Neural progenitor cell (in vitro differentiated cells): Measurements from ENCODE around the gene LY6G5C. TPM values are rescaled to one million over a fixed set of nuclear protein-coding genes. Genes with fewer than 3 reads are reported as not detected.
A peak's percentile ranks its signal among the peaks of the same experiment; 100 is the strongest.

ENCODE experiments used
- DNase-seq: peaks from one replicate; pipeline ENCODE4 v3.0.0-alpha.2; 2016; ENCODE audit warnings: low spot score
- H2AFZ ChIP-seq: fragments of 200-600 bp; sonication (generic); replicated peaks from 2 replicates; pipeline ENCODE4 v1.6.1; 2016; ENCODE audit warnings: antibody characterized with exemption
- H3F3A ChIP-seq: fragments of 200-600 bp; sonication (generic); 2 replicates; pipeline ENCODE4 v1.6.1; 2016; ENCODE audit warnings: antibody characterized with exemption, low read depth
- H3K27ac ChIP-seq: fragments of 200-600 bp; sonication (generic); 2 replicates; pipeline ENCODE4 v1.5.1; 2016; ENCODE audit warnings: mild to moderate bottlenecking
- H3K27me3 ChIP-seq: fragments of 200-600 bp; sonication (generic); 2 replicates; pipeline ENCODE4 v1.6.1; 2016; ENCODE audit warnings: mild to moderate bottlenecking, moderate library complexity
- H3K36me3 ChIP-seq: fragments of 200-600 bp; sonication (generic); 2 replicates; pipeline ENCODE4 v1.5.1; 2016
- H3K4me1 ChIP-seq: fragments of 200-600 bp; sonication (generic); 2 replicates; pipeline ENCODE4 v1.6.1; 2016; ENCODE audit warnings: mixed run types
- H3K4me2 ChIP-seq: fragments of 200-600 bp; sonication (generic); 2 replicates; pipeline ENCODE4 v1.6.1; 2016
- H3K4me3 ChIP-seq: fragments of 200-600 bp; sonication (generic); 2 replicates; pipeline ENCODE4 v1.5.1; 2016
- H3K79me2 ChIP-seq: fragments of 200-600 bp; sonication (generic); 2 replicates; pipeline ENCODE4 v1.6.1; 2016; ENCODE audit warnings: low read depth
- H3K9ac ChIP-seq: fragments of 200-600 bp; sonication (generic); 2 replicates; pipeline ENCODE4 v1.6.1; 2016
- H3K9me3 ChIP-seq: fragments of 200-600 bp; sonication (generic); 2 replicates; pipeline ENCODE4 v1.5.1; 2016; ENCODE audit warnings: low read depth
- H4K20me1 ChIP-seq: fragments of 200-600 bp; sonication (generic); 2 replicates; pipeline ENCODE4 v1.6.1; 2016; ENCODE audit warnings: low read depth
- H3K27ac Mint-ChIP-seq: 3 replicates; pipeline ENCODE4 v1.8.0; 2021; ENCODE audit warnings: mixed read lengths
- H3K27me3 Mint-ChIP-seq: 2 replicates; pipeline ENCODE4 v1.8.0; 2022; ENCODE audit warnings: low read depth, mild to moderate bottlenecking, inconsistent platforms, moderate library complexity, mixed read lengths; ENCODE audit not compliant: insufficient read depth
- H3K36me3 Mint-ChIP-seq: 3 replicates; pipeline ENCODE4 v1.8.0; 2021; ENCODE audit warnings: mixed read lengths
- H3K4me1 Mint-ChIP-seq: 3 replicates; pipeline ENCODE4 v1.8.0; 2021; ENCODE audit warnings: mixed read lengths
- H3K4me3 Mint-ChIP-seq: 3 replicates; pipeline ENCODE4 v1.8.0; 2021; ENCODE audit warnings: mild to moderate bottlenecking, moderate library complexity, mixed read lengths
- H3K9me3 Mint-ChIP-seq: 3 replicates; pipeline ENCODE4 v1.8.0; 2020; ENCODE audit warnings: mixed read lengths
- EZH2 ChIP-seq: fragments of 200-600 bp; sonication (generic); IDR thresholded peaks from 2 replicates; pipeline ENCODE4 v1.6.1; 2017; ENCODE audit warnings: antibody characterized with exemption, mild to moderate bottlenecking, moderate library complexity
- EZH2phosphoT487 ChIP-seq: fragments of 200-600 bp; sonication (generic); IDR thresholded peaks from 2 replicates; pipeline ENCODE4 v1.6.1; 2017; ENCODE audit warnings: antibody characterized with exemption
- total RNA-seq: library from RNA; depleted of rRNA; stranded (reverse); fragments of >200 nt; gene quantifications from 2 replicates; pipeline ENCODE4 v1.2.3, GENCODE V29; 2015; ENCODE audit warnings: low replicate concordance
- TF ChIP-seq, protein P1 (sequence below): fragments of 200-600 bp; sonication (generic); IDR thresholded peaks from 2 replicates; pipeline ENCODE4 v1.5.1; 2017; ENCODE audit warnings: antibody characterized with exemption, mild to moderate bottlenecking

Gene LY6G5C
- total RNA-seq, 1 donor from 2014 or later: not detected

DNA sequence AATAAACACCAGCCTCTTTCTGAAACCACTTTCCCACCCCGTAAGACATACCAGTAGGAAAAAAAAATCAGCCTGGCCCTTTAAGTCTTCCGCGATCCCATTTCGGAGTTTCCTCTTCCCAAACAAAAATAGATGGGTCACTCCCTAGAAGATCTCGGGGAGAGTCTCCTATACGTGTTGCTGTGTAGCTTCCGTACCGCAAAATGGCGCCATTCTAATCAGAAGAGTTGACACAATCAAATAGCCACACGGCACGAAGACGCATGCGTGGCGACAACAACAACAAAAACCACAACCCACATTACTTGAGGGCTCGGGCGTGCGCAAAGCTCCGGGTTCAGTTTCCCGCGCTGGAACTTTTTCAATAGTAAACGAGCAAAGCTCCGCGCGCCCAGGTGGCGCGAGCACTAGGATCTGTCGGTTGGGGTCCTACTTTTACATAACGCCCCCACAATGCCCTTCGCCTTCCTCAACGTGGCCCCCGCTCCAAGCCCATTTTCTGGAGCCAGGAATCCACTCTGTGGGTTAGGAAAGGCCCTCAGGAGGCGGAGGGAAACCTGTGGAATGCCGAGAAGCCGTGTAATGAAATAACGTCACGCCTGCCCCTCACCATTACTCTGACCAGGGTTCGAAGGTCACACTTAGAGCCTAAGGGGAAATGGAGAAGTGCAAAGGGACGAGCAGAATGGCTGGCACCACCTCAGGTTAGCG lies 15.9 kb downstream of the LY6G5C start, which contains the start of gene GPANK1:
Gene GPANK1, minus strand, starts transcription at position 208 of the 711 bp plus-strand sequence. CDS start 519 bp downstream, outside the sequence.
- TF ChIP-seq, protein P1, sequence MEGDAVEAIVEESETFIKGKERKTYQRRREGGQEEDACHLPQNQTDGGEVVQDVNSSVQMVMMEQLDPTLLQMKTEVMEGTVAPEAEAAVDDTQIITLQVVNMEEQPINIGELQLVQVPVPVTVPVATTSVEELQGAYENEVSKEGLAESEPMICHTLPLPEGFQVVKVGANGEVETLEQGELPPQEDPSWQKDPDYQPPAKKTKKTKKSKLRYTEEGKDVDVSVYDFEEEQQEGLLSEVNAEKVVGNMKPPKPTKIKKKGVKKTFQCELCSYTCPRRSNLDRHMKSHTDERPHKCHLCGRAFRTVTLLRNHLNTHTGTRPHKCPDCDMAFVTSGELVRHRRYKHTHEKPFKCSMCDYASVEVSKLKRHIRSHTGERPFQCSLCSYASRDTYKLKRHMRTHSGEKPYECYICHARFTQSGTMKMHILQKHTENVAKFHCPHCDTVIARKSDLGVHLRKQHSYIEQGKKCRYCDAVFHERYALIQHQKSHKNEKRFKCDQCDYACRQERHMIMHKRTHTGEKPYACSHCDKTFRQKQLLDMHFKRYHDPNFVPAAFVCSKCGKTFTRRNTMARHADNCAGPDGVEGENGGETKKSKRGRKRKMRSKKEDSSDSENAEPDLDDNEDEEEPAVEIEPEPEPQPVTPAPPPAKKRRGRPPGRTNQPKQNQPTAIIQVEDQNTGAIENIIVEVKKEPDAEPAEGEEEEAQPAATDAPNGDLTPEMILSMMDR: no peak
- TF ChIP-seq EZH2phosphoT487 (no peak), EZH2 (no peak)
- Histone ChIP-seq H3K36me3 (no peaks in the 10 kb centered on the region), H3K27me3 (no peaks in the 10 kb centered on the region), H2AFZ (peak within 1 kb of the TSS; percentile 88), H3K27ac (peak within 1 kb of the TSS; percentile 93), H3K4me3 (peak within 1 kb of the TSS; percentile 90), H3K9me3 (no peaks in the 10 kb centered on the region), H3F3A (peaks cover 38% of the 10 kb centered on the region), H3K79me2 (peaks cover 63% of the 10 kb centered on the region), H4K20me1 (peaks cover 3% of the 10 kb centered on the region), H3K9ac (peak within 1 kb of the TSS; percentile 54), H3K4me2 (peak within 1 kb of the TSS; percentile 85), H3K4me1 (peaks cover 20% of the 10 kb centered on the region)
- H3K36me3 Mint-ChIP-seq: peaks cover 18% of the 10 kb centered on the region
- no peaks in the 10 kb centered on the region for H3K9me3 Mint-ChIP-seq
- peak; percentile 90 for DNase-seq
- H3K4me3 Mint-ChIP-seq: peak within 1 kb of the TSS; percentile 97
- H3K4me1 Mint-ChIP-seq: peaks cover 44% of the 10 kb centered on the region
- H3K27ac Mint-ChIP-seq: peak within 1 kb of the TSS; percentile 97
- H3K27me3 Mint-ChIP-seq: peaks cover 5% of the 10 kb centered on the region

DNA sequence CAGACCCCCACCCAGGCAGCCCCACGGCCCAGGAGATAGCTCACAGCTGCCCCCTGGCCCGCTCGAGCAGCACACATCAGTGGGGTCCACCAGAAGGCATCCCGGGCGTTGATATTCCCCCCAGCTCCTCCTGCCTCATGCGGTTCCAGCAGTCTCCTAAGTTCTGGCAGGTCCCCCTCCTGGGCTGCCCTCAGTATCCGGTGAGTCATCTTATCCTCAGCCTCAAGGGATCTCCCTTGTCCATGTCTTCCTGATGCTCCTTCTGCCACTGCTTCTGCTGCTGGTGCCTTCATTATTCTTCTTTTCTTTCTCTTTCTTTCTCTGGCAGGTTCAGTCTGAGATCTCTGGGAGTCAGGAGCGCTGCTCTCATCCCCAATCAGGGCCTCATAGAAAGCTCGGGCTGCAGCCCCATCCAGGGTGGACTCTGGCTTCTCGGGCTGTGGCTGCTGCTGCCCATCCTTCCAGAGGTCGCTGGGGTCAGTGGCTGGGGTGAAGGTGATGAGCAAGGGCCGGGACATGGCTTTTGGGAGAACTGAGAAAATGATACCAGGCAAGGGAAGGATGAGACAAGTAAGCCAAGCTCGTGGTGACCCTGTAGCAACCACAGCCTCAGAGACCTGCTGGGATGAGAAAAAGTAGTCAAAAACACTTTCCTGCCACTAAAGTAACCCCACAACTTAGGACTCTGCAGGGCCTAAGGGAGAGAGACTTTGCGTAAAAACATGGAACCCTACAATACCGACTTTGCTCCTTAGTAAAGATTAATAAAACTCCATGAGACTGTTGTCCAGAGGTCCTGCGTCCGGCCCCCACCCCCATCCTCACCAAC lies 16.7 kb downstream of the LY6G5C start:
- Mint-ChIP-seq H3K27ac (peak overlapping the region; percentile 97), H3K4me1 (peaks cover 51% of the 10 kb centered on the region), H3K36me3 (peaks cover 18% of the 10 kb centered on the region), H3K4me3 (peak overlapping the region; percentile 97), H3K9me3 (no peaks in the 10 kb centered on the region), H3K27me3 (peaks cover 5% of the 10 kb centered on the region)
- TF ChIP-seq, protein P1: no peak
- Histone ChIP-seq H3K27me3 (no peaks in the 10 kb centered on the region), H3K4me3 (peak overlapping the region; percentile 90), H3K4me1 (peaks cover 27% of the 10 kb centered on the region), H4K20me1 (peaks cover 10% of the 10 kb centered on the region), H3F3A (peaks cover 38% of the 10 kb centered on the region), H2AFZ (peak overlapping the region; percentile 88), H3K9me3 (no peaks in the 10 kb centered on the region), H3K27ac (peak overlapping the region; percentile 93), H3K36me3 (no peaks in the 10 kb centered on the region), H3K9ac (peak overlapping the region; percentile 54), H3K4me2 (peak overlapping the region; percentile 85), H3K79me2 (peaks cover 70% of the 10 kb centered on the region)
- DNase-seq: no peak

DNA sequence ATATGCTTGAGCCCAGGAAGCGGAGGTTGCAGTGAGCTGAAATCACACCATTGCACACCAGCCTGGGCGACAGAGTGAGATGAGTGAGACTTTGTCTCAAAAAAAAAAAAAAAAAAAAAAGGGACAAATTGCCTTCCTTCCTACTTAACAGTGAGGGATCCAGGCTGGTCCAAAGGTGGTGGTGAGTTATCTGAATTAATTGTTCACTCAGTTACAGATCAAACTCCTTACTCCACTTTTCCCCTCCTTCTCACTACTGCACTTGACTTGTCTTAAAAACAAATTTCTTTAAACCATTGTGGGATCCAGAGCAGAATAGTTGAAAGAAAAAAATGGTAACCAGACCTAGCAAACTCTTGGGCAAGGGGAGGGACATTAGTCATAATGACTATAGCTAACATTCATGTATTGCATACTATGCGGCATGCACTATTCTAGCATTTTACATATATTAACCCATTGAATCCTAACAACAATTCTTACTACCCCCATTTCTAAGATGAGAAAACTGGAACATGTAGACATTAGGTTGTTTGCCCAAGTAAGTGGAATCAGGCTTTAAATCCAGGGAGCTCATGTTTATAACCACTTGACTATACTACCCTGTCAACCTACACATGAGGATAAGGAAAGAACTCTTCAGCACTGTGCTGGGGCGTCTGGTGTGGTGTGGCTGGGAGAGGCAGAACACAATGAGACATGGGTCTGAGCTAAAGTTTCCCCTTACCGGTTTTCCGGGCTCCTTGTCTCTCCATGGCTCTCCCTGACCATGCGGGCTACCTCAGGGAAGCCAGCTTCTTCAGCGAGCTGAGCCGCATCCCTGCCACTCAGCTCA lies 17.5 kb downstream of the LY6G5C start:
- Mint-ChIP-seq H3K4me1 (peaks cover 59% of the 10 kb centered on the region), H3K4me3 (peak overlapping the region; percentile 97), H3K36me3 (peaks cover 17% of the 10 kb centered on the region), H3K27me3 (peaks cover 5% of the 10 kb centered on the region), H3K27ac (no peak overlapping the region), H3K9me3 (no peaks in the 10 kb centered on the region)
- H3K79me2 ChIP-seq: peaks cover 71% of the 10 kb centered on the region
- H4K20me1 ChIP-seq: peaks cover 10% of the 10 kb centered on the region
- peak overlapping the region; percentile 85 for H3K4me2 ChIP-seq
- H2AFZ ChIP-seq: no peak overlapping the region
- H3K27ac ChIP-seq: no peak overlapping the region
- peaks cover 31% of the 10 kb centered on the region for H3K4me1 ChIP-seq
- no peaks in the 10 kb centered on the region for H3K9me3 ChIP-seq
- H3K36me3 ChIP-seq: no peaks in the 10 kb centered on the region
- DNase-seq: no peak
- no peaks in the 10 kb centered on the region for H3K27me3 ChIP-seq
- peak overlapping the region; percentile 54 for H3K9ac ChIP-seq
- peaks cover 38% of the 10 kb centered on the region for H3F3A ChIP-seq
- no peak for TF ChIP-seq EZH2
- no peak for TF ChIP-seq EZH2phosphoT487
- TF ChIP-seq, protein P1: no peak
- H3K4me3 ChIP-seq: peak overlapping the region; percentile 90
